NCI-H187 (cell line): ENCODE results near the gene BCDIN3D.
"Not testable (repeated sequence)": the region's sequence is repeated elsewhere in the genome, so short reads cannot be mapped to it uniquely, and the experiment has no call there.

Source experiments
- DNase-seq, 2 experiments: peaks; one replicate each; lab custom pipeline; 2025; lab: John Stamatoyannopoulos, UW

Gene BCDIN3D, protein sequence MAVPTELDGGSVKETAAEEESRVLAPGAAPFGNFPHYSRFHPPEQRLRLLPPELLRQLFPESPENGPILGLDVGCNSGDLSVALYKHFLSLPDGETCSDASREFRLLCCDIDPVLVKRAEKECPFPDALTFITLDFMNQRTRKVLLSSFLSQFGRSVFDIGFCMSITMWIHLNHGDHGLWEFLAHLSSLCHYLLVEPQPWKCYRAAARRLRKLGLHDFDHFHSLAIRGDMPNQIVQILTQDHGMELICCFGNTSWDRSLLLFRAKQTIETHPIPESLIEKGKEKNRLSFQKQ

GRCh38 chr12:49842519-49843352, at the start of gene BCDIN3D:
Gene BCDIN3D, minus strand, starts transcription at chr12:49843106. Its CDS starts 19 bp downstream, at chr12:49843087.
- DNase-seq, result peak; percentile 84 to 85

GRCh38 chr12:49892084-49892731, 49.3 kb upstream of the BCDIN3D start:
- DNase-seq, result no peak

DNA sequence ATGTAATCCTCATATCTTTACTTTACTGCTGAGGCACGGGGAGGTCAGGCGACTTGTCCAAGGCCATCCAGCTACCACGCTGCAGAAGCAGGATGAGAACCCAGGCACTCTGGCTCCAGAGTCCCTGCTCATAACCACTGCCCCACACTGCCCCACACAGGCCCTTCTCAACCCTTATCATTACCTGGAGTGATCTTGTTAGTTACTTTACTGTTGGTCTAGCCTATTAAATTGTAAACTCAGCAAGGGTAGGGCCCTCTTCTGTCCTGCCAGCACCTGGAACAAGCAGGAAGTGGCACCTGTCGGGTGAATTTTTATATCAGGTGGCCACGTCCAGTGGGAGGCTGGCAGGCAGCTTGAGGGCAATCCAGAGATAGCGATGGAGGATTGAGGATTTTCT, 48.6 kb upstream of the BCDIN3D start:
- no peak for DNase-seq

DNA sequence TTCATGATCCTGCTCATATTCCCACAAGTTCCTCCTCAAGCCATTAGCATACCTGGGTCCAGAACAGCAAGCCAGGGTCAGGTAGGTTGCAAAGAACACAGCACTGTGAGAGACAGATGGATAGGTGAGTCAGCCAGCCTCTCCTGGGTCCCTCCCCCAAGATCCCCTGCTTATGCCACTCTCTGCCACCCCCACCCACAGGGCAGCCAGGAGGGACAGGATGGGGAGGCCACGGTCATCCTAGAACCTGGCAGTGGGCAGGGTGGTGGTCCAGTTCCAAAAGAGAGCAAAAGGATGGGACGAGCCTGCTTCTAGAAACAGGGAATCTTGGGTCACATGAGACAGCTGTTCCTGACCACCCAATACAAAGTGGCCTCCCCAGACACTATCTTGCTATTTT, 48.1 kb upstream of the BCDIN3D start:
- no peak for DNase-seq

DNA sequence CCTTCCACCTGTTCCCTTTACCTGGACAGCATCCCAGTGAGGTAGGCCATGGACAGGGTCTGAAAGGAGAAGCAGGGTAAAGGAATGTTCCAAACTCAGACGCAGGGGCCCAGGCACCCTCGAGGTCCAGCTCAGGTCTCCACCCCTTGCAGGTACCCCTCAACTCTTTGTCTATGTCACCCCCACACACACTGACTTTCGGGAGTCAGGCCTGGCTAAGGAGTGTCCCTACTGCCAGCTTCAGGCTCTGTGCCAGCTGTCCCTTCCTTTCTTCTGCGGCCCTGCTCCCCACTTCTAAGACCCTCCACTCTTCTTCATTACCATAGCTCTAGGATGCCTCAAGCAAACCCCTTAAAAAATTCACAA, 47.2 kb upstream of the BCDIN3D start:
- DNase-seq, result no peak

DNA sequence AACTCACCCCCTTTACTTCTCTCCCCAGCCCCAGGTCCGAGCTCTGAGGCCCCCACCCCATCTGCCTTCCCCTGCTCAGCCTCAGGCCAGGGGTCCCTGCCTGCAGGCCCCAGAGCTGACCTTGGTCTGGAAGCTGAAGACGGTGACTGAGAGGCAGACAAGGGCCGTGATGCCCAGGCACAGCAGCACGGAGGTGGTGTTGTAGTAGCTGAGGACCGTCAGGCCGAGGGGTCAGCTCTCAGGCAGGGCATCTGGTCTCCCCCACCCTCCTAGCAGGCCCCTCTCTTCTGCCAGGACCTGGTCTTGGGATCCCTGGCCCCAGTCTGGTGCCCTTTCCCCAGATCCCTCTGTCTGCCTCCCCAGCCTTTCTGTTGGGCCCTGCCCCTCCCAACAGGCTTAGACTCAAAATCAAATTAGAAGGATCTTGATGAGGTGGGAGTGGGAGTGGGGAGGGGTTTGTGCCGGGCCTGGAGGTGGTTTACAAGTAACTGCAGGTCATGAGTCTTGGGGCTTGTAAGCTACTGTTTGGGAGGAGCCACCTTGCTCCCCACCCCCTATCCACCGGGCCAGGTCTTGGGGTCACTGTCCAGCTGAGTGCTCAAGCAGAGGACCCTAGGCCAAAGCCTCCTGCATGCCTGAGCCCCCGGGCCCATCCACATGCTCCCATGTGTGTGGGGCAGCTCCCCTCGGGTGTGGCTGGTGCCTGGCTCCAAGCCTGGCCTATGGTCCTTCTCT, 46.6 kb upstream of the BCDIN3D start:
- DNase-seq, result no peak

GRCh38 chr12:49888461-49889151, 45.7 kb upstream of the BCDIN3D start:
- DNase-seq, result no peak

GRCh38 chr12:49887536-49888401, 44.9 kb upstream of the BCDIN3D start:
- DNase-seq, result no peak

DNA sequence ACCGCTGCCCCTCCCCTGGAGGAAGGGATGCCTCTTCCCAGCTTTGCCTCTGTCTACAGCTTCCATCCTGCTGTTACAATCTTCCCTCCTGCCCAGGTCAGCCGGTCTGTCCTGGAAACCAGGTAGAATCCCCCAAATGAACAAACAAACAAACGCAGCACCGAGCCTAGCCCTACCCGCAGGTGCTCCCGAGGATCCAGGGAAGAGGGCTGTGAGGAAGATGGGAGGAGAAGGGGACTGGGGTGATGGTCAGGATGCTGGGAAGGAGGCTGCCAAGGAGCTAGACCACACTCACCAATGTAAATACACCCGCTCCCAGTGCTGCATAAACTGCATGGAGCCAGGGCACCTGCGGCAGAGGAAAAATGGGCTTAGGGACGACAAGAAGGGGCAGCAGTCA, 44.2 kb upstream of the BCDIN3D start:
- no peak for DNase-seq

- DNase-seq, result no peak
Observed at GRCh38 chr12:49885663-49886461, 43.0 kb upstream of the BCDIN3D start.

GRCh38 chr12:49885118-49885517, 42.2 kb upstream of the BCDIN3D start:
- no peak for DNase-seq

DNA sequence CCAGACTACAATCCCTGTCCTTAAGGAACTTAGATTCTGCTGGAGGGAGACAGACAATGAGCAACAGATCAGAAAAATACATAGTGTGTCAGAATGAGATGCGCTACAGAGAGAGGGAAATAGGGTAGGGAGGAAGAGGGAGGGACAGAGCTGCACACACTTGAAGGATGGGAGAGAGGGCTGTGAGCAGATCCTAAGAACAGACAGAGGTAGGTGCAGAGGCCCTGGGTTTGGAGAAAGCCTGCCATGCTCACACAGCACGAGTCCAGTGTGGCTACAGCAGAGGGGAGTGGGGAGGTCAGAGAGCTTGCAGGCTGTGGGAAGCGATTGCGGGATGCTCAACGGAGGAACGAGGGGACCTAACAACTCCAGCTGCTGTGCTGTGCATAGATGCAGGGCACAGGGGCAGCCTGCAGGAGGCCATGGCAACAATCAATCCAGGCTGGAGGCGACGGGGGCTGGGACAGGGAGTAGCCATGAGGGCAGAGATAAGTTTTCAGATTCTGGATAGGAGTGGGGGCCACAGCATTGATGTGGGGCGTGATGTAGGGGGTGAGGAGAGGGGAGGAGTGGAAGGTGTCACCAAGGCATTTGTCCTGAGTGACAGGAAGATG, 40.1 kb upstream of the BCDIN3D start:
- DNase-seq, result no peak

DNA sequence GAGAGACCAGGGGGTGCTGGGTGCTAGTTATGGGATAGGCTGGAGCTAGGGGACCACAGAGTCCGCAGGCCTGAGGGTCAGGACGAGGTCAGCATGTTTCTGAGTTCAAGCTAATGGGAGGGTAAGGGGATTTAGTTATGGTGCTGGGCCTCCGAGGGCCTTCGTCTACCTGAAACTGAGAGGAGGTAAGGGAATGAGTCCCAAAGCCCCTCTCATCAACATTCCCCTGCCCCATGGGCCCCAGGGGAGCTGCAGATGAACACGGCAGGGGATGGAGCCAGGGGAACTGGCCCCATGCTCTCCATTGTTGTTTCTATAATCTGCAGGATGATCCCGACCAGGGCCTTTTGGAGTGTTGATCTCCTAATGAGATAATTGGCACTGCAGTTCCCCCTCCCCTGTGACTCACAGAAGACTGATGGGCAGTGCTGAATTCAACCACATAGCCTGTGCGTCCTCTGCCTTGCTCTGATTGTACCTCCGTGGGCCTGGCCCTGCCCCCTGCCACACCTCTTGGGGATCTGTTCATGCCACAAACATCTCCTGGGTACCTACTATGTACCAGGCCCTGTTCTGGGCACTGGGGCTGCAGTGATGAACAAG, 39.4 kb upstream of the BCDIN3D start:
- no peak for DNase-seq

- no peak for DNase-seq
Observed at GRCh38 chr12:49881415-49882247, 38.7 kb upstream of the BCDIN3D start.

GRCh38 chr12:49880756-49881414, 38.0 kb upstream of the BCDIN3D start:
- DNase-seq, result no peak

GRCh38 chr12:49879065-49879464, 36.2 kb upstream of the BCDIN3D start:
- not testable (repeated sequence) for DNase-seq

GRCh38 chr12:49878021-49878420, 35.1 kb upstream of the BCDIN3D start:
- DNase-seq, result no peak
